GM21367 (cell line): ENCODE results near the gene LRRC32.

ENCODE experiments used
- ATAC-seq: cut with Tn5 transposase; IDR thresholded peaks from one replicate; pipeline ENCODE4 v1.9.1; 2021; ENCODE audit not compliant: unreplicated experiment

Gene LRRC32, protein sequence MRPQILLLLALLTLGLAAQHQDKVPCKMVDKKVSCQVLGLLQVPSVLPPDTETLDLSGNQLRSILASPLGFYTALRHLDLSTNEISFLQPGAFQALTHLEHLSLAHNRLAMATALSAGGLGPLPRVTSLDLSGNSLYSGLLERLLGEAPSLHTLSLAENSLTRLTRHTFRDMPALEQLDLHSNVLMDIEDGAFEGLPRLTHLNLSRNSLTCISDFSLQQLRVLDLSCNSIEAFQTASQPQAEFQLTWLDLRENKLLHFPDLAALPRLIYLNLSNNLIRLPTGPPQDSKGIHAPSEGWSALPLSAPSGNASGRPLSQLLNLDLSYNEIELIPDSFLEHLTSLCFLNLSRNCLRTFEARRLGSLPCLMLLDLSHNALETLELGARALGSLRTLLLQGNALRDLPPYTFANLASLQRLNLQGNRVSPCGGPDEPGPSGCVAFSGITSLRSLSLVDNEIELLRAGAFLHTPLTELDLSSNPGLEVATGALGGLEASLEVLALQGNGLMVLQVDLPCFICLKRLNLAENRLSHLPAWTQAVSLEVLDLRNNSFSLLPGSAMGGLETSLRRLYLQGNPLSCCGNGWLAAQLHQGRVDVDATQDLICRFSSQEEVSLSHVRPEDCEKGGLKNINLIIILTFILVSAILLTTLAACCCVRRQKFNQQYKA

DNA sequence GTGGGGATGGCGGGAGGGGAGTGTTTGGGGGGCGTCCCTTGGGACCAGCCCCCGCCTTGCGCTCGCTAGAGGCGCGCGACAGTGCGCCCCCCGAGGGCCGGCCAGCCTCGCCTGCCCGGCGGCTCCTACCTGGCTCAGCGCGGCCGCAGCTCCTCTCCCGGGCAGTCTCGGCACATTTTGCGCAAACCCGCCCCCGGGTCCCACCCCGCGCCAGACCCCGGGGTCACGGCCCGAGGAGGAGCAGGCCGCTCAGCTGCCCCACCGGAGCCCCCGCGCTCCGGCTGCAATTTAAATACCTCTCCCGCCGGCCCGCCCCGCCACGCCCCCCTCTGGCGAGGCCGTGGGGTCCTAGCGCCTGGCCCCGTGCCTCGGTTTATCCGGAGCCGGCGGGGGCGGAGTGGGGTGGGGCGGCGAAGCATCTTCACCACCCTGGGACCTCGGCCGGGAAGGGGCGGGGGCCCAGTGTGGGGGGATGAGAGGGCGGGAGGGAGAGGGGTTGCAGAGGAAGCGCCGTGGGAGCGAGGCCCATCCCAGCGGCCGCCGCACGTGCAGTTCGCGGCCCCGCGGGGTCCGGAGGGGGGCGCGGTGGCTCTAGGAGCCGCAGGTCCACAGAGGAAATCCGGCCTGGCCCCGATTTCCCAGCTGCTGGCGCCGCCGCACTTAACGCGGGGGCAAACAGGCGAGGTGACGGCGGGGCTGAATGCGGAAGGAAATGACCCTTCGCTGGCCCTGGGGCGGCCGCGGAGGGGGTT is at the start of gene LRRC32:
LRRC32 (minus strand) TSS at position 263 of the 752 bp plus-strand sequence. CDS start 4,793 bp downstream, outside the sequence.
- ATAC-seq = no peak

DNA sequence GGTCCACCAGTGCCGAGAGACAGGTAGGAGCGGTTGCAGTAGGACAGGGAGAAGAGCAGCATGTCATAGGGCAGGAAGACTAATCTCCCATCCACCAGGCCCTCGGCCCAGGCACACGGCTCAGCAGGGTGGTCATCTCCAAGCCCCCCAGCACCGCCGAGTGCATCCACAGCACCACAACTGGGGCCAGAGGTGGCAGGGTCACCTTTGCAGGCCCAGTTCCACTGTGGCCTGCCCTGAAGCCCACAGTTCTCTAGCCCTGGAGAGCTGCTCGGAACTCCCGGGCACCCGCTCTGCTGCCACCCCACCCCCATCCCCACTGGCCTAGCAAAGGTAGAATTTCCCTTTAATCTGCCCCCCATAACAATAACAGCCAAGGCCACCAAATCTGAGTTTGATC is 49.1 kb upstream of the LRRC32 start:
- no peak for ATAC-seq

DNA sequence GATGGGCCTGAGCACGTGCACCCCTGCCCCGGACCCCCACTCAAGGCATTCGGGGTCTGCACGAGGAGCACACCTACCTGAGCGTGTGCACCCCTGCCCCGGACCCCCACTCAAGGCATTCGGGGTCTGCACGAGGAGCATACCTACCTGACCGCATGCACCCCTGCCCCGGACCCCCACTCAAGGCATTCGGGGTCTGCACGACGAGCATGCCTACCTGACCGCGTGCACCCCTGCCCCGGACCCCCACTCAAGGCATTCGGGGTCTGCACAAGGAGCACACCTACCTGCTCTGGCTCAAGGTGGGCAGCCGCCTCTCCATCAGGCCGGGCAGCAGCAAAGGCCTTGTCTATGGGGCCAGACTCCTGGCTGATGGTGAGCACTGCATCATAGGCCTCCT is 48.7 kb upstream of the LRRC32 start:
- no peak for ATAC-seq

DNA sequence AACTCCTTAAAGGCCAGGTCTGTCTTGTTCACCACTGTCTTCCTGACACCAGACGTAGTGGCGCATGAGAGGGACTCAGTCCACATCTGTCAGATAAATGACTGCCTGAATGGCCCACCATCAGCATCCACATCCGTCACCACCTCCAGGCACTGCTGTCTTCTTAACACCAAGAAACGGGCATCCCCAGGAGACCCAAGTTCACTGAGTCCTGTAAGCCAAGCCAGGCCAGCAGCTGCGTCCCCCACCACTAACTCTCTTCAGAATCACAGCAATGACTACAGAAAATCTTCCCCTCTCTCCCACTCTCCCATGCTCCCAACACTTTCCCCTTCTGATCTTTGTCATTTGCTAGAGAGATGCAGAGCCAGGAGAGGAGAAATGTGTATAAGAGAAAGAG is 47.3 kb upstream of the LRRC32 start:
- no peak for ATAC-seq

DNA sequence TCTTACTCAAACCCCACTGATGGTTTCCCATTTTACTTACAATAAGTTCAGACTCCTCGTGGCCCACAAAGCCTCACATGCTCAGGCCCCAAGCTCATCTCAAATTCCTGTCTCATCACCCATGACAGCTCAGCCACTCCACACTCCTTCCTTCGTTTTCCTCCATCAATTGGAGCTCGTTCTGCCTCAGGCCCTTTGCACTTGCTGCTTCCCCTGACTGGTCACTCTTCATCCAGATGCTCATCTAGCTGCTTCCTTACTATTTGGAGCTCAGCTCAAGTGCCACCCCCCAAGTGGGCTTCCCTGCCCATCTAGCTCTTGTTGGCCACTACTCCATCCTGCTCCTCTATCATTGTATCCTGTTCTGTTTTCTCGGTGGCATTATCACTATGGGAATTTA is 46.8 kb upstream of the LRRC32 start:
- no peak for ATAC-seq

DNA sequence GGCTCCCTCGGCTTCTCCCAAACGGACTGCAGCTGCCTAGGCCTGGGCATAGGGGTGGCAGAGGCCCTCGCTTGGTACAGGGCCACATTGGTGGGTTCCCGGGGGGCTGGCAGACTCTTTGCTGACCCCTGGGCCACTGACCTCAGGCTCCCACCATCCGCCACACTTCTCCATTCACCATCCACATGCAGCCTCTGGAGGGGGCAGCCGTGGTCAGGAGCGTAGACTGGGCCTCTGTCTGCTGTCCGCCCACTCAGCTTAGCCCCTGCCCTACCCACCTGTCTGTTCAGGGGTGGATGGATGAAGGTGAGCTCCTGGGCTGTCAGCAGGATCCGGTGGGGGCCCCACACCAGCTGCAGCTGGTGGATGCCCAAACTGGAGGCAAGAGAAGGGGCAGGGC is 45.7 kb upstream of the LRRC32 start:
- ATAC-seq = no peak

DNA sequence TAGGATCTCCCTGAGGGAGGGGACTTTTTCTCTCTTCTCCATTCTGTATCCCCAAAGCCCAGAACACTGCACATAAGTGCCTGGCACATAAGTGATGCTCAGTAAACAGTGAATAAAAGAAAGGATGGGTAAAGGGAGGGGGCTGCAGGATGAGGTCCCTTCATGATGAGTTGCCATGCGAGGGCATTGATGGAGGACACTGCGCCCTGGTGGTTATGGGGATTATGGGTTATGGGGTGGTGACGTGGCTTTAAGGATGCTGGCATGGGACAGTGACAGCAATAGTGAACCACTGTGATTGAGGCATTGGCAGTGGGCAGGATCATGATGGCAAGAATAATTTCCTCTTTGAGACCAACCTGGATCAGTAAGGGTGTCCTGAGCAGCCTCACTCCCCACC is 43.9 kb upstream of the LRRC32 start:
- no peak for ATAC-seq

DNA sequence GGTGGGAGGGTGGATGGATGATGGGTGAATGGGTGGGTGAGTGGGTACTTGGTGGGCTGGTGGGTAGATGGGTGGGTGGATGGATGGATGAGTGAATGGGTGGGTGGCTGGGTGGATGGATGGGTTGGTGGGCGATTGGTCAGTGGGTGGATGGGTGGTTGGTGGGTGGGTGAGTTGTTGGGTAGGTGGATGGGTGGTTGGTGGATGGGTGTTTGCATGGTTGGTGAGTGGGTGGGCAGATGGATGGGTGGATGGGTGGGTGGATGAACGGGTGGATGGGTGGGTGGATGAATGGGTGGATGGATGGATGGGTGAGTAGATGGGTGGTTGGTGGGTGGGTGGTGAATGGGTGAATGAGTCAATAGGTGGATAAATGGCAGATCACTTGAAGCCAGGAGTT is 43.0 kb upstream of the LRRC32 start:
- ATAC-seq = no peak

DNA sequence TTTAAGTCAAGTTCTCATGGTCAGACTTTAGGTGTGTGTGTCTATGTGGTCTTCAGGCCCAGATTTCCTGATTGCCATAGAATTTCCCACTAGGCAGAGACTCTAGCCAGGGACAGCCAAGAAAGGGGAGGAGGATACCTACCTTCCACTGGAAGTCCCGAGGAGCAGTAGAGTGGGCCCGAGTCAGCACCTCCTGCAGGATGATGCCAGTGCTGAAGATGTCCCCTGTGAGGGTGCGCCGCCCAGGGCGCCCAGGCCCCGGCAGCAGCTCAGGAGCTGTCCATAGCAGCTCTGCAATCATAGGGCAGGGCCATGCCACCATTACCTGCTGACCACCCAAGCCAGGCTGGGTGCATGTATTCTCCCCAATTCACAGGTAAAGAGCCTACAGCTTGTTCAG is 41.6 kb upstream of the LRRC32 start:
- ATAC-seq = no peak

DNA sequence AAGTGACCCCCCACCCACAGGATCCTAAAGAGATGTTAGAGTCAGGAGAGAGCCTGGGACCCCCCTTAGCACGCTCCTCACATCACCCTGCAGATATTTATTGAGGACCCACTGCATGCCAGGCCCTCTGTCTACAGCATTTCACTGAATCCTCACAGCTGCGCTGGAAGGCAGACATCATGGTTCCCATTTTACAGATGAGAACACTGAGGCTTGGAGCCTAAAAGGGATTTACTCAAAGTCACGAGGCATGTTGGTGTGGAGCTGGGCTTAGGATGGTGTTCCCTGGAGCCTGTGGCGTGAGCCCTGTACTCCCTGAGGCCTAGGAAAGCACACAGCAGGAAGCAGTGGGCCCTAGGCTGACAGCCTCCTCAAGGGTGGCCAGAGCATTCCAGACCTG is 39.2 kb upstream of the LRRC32 start:
- no peak for ATAC-seq

DNA sequence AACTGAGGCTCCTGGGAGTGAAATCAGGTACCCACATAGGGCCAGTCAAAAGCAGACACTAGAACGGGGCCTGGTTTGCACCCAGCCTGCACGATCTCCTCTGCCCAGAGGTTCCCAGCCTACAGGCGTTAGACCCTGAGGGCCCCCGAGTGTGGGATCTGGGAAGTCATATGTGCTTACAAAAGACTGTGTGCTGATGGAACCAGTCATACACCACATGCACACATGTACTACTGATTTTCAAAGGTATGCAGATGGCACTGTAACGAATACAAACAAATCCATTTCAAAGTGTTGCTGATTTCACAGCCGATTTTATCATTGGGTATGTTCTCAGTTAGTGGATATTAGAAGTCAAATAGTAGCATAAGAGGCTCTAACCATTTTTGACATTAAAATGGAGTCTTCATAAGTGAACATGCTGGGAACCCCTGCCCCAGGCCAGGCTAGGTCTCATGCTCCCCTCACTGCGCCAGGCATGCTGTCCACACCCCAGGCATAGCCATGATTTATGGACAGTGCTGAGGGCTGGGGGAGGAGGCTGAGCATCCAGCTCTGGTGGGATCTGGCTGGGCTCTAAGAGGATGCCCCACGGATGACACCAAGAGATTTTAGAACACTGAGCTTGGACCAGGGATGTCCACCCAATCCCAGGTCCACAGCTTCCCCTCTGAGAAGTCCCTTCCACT is 38.6 kb upstream of the LRRC32 start:
- no peak for ATAC-seq

DNA sequence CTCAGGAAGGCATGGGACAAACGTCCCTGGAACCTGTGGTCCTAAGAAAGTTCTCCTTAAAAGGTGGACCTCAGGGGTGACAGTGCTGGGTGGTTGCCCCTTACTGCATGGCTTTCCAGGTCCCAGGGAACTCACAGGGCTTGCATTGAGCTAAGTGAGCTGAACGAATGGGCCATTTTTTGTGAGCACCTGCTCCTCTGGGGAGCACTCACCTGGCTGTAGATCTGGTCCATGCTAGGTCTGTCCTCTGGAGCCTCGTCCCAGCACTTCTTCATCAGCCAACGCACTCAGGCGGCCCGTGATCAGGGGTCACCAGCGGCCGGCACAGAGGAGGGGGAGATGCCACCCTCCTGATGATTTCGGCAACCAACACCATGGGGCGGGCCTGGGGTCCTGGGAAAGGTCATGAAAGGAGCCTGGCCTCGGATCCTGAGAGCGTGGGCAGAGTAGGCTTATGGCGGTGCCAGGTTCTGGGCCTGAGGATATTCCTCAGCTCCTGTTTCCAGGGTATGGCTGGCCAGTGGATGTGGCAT is 36.8 kb upstream of the LRRC32 start:
- no peak for ATAC-seq

DNA sequence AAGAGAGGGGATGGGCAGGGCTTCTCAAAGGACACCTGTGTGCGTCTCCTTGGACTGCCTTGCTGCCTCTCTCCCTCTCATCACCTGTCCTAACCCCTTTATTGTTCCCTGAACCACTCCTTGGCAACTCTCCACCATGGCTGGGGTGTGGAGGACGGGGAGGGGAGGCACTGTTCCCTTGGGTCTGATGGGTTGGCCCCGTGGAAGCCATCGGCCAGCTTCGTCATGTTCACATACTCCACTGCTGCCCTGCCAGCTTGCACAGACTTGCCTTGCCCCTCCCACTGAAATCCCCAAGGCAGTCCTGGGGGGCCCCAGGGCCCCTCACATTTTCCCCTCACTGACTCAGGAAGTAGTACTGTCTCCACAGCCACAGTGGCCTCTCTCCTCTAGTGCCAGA is 36.1 kb upstream of the LRRC32 start:
- ATAC-seq = no peak

DNA sequence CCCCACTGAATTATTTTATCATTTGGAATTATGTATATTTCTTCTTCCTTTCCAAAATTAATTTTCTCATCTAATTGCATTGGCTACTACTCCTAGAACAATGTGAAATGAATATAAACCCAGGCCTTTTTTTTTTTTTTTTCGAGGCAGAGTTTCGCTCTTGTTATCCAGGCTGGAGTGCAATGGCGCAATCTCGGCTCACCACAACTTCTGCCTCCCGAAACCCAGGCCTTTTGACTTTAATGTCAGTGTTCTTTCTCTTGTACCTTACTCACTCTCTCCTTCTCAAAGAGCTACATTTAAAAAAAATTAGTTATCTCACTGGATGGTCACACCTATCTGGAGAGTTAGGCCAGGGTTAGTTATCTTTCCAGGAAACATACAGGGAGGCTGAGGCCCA is 35.3 kb upstream of the LRRC32 start:
- no peak for ATAC-seq

DNA sequence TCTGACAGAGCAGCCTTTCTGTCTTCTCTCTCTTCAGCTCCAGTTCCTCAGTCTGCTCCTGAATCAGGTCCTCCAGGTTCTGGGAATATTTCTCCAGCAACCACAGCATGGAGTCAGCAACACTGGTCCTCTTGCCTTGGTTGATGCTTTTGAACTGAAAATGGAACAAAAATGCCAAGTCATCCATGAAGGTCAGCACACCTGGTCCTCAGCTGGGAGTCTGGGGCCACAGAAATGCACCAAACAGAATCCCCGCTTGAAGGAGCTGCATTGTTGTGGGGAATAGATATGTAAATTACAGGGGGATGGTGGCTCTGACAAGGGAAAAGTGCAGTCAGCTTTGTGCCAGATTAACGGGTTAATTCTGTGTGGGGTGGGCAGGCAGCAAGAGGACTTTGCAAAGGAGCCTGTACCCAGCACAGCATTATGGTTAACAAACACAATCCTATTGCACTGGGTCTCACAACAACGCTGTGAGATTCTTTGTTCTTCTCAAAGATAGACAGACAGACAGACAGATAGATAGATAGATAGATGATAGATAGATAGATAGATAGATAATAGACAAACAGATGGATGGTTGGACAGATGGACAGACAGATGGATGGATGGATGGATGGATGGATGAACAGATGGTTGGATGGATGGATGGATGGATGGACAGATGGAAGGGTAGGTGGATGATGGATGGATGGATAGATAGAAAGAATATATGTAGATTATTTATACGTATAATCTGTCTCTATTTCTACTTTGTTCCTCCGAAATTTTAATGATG is 33.8 kb upstream of the LRRC32 start:
- ATAC-seq = no peak

DNA sequence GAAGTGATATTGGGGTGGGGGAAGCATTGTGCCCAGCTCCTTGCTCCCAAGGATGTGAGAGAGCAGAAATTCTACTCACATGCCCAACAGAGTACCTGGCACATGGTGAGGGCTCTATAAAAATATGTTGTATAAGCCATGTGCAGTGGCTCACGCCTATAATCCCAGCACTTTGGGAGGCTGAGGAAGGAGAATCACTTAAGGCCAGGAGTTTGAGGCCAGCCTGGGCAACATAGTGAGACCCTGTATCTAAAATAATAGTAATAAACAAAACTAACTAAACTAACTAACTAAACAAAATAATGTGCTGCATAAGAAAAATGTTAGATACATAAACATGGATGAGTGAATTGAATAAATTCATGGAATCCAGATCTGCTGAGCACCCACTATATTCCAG is 33.2 kb upstream of the LRRC32 start:
- no peak for ATAC-seq

DNA sequence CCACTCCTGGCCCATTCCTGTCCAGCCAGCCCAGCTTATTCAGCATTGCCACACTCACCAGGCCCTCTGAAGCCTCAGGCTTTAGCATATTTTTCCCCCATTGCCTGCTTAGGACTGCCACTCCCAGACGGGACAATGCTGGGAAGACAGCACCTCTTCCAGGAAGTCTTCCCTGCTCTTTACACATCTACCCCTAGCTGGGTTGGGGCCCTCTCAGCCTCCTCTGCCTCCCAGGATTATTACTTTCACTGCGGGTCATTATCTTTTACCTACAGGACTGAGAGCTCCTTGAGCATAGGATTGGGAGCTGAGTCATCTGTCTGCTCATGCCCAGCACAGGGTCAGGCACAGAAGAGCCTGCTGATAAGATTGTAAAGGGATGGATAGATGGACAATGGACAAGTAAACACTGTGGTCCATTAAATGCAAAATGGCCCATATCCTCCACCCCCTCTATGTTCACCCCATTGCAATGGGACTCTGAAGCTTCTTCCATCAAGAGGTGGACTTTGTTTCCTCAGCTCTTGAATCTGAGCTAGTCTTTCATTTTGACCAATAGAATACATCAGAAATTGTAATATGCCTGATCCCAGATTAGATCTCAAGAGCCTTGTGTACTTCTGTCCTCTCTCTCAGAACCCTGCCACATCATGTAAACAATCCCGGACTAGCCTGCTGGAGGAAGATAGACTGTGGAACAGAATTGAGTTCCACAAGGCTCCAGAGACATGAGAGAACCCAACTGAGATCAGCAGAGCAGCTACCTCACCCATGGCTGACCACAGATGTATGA is 32.0 kb upstream of the LRRC32 start:
- ATAC-seq = no peak

DNA sequence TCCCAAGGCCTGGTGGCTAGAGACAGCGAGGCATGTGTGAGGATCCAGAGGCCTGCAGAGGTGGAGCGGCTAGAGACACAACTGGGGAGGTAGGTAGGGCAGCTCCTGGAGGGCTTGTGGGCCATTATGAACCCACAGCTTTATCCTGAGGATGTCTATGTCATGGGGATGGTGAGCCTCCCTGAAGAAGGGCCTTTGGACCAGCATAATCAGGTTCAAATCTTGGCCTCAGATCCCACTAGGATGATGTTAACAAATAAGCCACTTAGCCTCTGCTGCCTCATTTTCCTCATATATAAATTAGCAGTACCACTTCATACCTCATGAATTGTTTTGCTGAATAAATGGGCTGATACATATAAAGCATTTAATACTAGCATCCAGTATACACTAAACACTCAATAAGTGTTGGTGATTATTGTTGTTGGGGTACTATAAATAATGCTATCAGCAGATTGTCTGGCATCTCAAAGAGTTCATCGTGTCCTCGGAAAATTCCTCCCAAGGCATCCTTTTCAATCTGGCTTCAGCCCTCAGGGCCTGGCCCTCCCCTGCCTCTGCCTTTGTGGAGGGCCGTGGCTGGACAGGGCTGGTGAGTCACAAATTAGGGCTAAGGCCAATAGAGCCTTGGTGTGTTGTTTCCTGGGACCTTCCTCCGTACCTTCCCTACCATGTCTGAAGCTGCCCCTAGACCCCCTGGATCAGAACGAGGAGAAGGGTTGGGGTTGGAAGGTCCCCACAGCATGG is 30.9 kb upstream of the LRRC32 start:
- no peak for ATAC-seq
